GM23338 (cell line): ENCODE data around the gene CD5L. TPM values are rescaled to one million over a fixed set of nuclear protein-coding genes. Genes with fewer than 3 reads are reported as not detected.

Source experiments
- ATAC-seq: fragments of 200-7000 bp; cut with Tn5 transposase; 3 replicates; pipeline ENCODE4 v1.9.1; 2020
- DNase-seq: peaks from one replicate; pipeline ENCODE4 v3.0.0-alpha.2; 2015; ENCODE audit warnings: low spot score
- H2AFZ ChIP-seq: fragments of 200-600 bp; sonication (generic); 2 replicates; pipeline ENCODE4 v1.8.0; 2016; ENCODE audit warnings: antibody characterized with exemption, mild to moderate bottlenecking, moderate library complexity
- H3F3A ChIP-seq: fragments of 200-600 bp; sonication (generic); replicated peaks from 2 replicates; pipeline ENCODE4 v1.8.0; 2017; ENCODE audit warnings: antibody characterized with exemption, mixed run types, low read depth
- H3K27ac ChIP-seq: fragments of 200-600 bp; sonication (generic); 2 replicates; pipeline ENCODE4 v1.6.1; 2016; ENCODE audit warnings: low read depth
- H3K27me3 ChIP-seq: fragments of 200-600 bp; sonication (generic); 2 replicates; pipeline ENCODE4 v1.8.0; 2016; ENCODE audit warnings: mild to moderate bottlenecking, mixed run types, moderate library complexity; ENCODE audit not compliant: insufficient read depth
- H3K36me3 ChIP-seq: fragments of 200-600 bp; sonication (generic); 2 replicates; pipeline ENCODE4 v1.8.0; 2016; ENCODE audit warnings: mild to moderate bottlenecking; ENCODE audit not compliant: insufficient read depth
- H3K4me1 ChIP-seq: fragments of 200-600 bp; sonication (generic); 2 replicates; pipeline ENCODE4 v1.8.0; 2016; ENCODE audit warnings: mild to moderate bottlenecking, moderate library complexity; ENCODE audit not compliant: insufficient read depth
- H3K4me2 ChIP-seq: fragments of 200-600 bp; sonication (generic); 2 replicates; pipeline ENCODE4 v1.7.1; 2017; ENCODE audit warnings: mixed run types
- H3K4me3 ChIP-seq: fragments of 200-600 bp; sonication (generic); 2 replicates; pipeline ENCODE4 v1.6.1; 2016; ENCODE audit warnings: mixed run types
- H3K79me2 ChIP-seq: fragments of 200-600 bp; sonication (generic); replicated peaks from 2 replicates; pipeline ENCODE4 v1.8.0; 2017; ENCODE audit warnings: mild to moderate bottlenecking; ENCODE audit not compliant: insufficient read depth
- H3K9me2 ChIP-seq: fragments of 200-600 bp; sonication (generic); 2 replicates; pipeline ENCODE4 v1.8.0; 2017; ENCODE audit not compliant: insufficient read depth
- H4K20me1 ChIP-seq: fragments of 200-600 bp; sonication (generic); replicated peaks from 2 replicates; pipeline ENCODE4 v1.8.0; 2017; ENCODE audit warnings: mild to moderate bottlenecking; ENCODE audit not compliant: insufficient read depth
- H3K27ac Mint-ChIP-seq: 2 replicates; pipeline ENCODE4 v1.8.0; 2020; ENCODE audit warnings: inconsistent platforms, mild to moderate bottlenecking, moderate library complexity, mixed read lengths
- H3K27me3 Mint-ChIP-seq: 3 replicates; pipeline ENCODE4 v1.8.0; 2022; ENCODE audit warnings: low read depth, mild to moderate bottlenecking, moderate library complexity, mixed read lengths, inconsistent platforms; ENCODE audit not compliant: insufficient read depth, poor library complexity
- H3K36me3 Mint-ChIP-seq: 3 replicates; pipeline ENCODE4 v1.8.0; 2021; ENCODE audit warnings: low read depth, mild to moderate bottlenecking, inconsistent platforms, moderate library complexity, mixed read lengths
- H3K4me1 Mint-ChIP-seq: 3 replicates; pipeline ENCODE4 v1.8.0; 2020; ENCODE audit warnings: mild to moderate bottlenecking, inconsistent platforms, mixed read lengths
- H3K4me3 Mint-ChIP-seq: 3 replicates; pipeline ENCODE4 v1.8.0; 2021; ENCODE audit warnings: moderate library complexity, mild to moderate bottlenecking, inconsistent platforms, mixed read lengths
- H3K9me3 Mint-ChIP-seq: 3 replicates; pipeline ENCODE4 v1.8.0; 2020; ENCODE audit warnings: moderate library complexity, mild to moderate bottlenecking, inconsistent platforms, mixed read lengths
- CREB1 ChIP-seq: fragments of 250-450 bp; sonication (Bioruptor Pico); IDR thresholded peaks from 2 replicates; pipeline ENCODE4 v1.5.0; 2020; ENCODE audit warnings: low read depth, mild to moderate bottlenecking, moderate library complexity
- ETS1 ChIP-seq: IDR thresholded peaks from 2 replicates; pipeline ENCODE4 v1.6.1; 2016; ENCODE audit warnings: antibody characterized with exemption
- EZH2 ChIP-seq: fragments of 200-600 bp; sonication (generic); IDR thresholded peaks from one replicate; pipeline ENCODE4 v1.8.0; 2017; ENCODE audit warnings: antibody characterized with exemption, mild to moderate bottlenecking, low read depth; ENCODE audit not compliant: unreplicated experiment
- JUNB ChIP-seq: IDR thresholded peaks from one replicate; pipeline ENCODE4 v1.6.1; 2016; ENCODE audit warnings: antibody characterized with exemption; ENCODE audit not compliant: unreplicated experiment
- STAT1 ChIP-seq: IDR thresholded peaks from one replicate; pipeline ENCODE4 v1.6.1; 2016; ENCODE audit warnings: antibody characterized with exemption; ENCODE audit not compliant: unreplicated experiment
- ZNF114 ChIP-seq: fragments of 250-450 bp; sonication (Bioruptor Pico); IDR thresholded peaks from 2 replicates; pipeline ENCODE4 v1.5.0; 2020; ENCODE audit warnings: mild to moderate bottlenecking, moderate library complexity
- ZNF331 ChIP-seq: fragments of 250-450 bp; sonication (Bioruptor Pico); IDR thresholded peaks from 2 replicates; pipeline ENCODE4 v1.5.0; 2020; ENCODE audit warnings: low read depth, mild to moderate bottlenecking, moderate library complexity
- polyA plus RNA-seq: library from polyadenylated mRNA; unstranded; fragments of >200 nt; fragmentation: Nextera tagmentation; extraction: Ambion mirVana; gene quantifications from 2 replicates; pipeline ENCODE4 v1.2.1, GENCODE V29; 2016
- total RNA-seq: library from RNA; depleted of rRNA; stranded (reverse); fragments of >200 nt; shearing (Covaris generic); gene quantifications from 2 replicates; pipeline ENCODE4 v1.2.3, GENCODE V29; 2014
- TF ChIP-seq, protein P1 (sequence below), 2 experiments: fragments of 200-600 bp in 1 of 2; sonication (generic) in 1 of 2; conservative IDR thresholded peaks; 2 replicates each; pipeline versions ENCODE4 v1.5.1 to v1.6.1; 2016 to 2017; ENCODE audit warnings: antibody characterized with exemption in 2 of 2, low read depth in 2 of 2, mild to moderate bottlenecking in 2 of 2, moderate library complexity in 1 of 2
- TF ChIP-seq, protein P2 (sequence below): IDR thresholded peaks from one replicate; pipeline ENCODE4 v1.6.1; 2018; ENCODE audit warnings: antibody characterized with exemption; ENCODE audit not compliant: unreplicated experiment

Gene CD5L
- total and polyA plus RNA-seq, 2 experiments from 2014 or later = not detected

DNA sequence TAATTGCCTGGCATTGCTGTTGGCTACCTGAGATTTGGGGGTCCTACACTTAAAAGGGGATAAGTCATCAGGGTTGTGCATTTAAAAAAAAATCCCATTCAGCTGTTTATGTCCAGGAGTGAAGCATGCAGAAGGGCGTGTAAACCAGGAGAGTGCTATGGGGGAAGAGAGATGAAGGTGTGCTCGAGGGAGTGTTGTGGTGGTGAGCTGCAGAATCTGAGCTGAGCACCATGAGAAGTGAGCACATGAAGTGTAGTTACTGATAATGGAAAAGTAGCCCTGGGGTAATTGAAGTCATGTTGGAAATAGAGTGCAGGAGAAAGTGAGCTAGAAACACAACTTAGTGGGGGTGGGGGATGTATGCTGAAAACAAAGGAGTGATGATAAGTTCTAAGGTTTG, 22.4 kb downstream of the CD5L start:
- H3K36me3 Mint-ChIP-seq = no peaks in the 10 kb centered on the region
- no peak for ATAC-seq
- no peak overlapping the region for H3K27ac Mint-ChIP-seq
- no peaks in the 10 kb centered on the region for H3F3A ChIP-seq
- H3K4me2 ChIP-seq = no peak overlapping the region
- H2AFZ ChIP-seq = no peak overlapping the region
- no peaks in the 10 kb centered on the region for H3K27me3 ChIP-seq
- H3K27ac ChIP-seq = no peak overlapping the region
- no peaks in the 10 kb centered on the region for H4K20me1 ChIP-seq
- H3K4me3 Mint-ChIP-seq = no peak overlapping the region
- no peaks in the 10 kb centered on the region for H3K36me3 ChIP-seq
- H3K27me3 Mint-ChIP-seq = no peaks in the 10 kb centered on the region
- no peaks in the 10 kb centered on the region for H3K4me1 ChIP-seq
- DNase-seq = no peak
- H3K79me2 ChIP-seq = no peaks in the 10 kb centered on the region
- TF ChIP-seq ZNF114 (CRISPR knock-in tag) (no peak), JUNB (no peak), ETS1 (no peak), ZNF331 (no peak), EZH2 (no peak)
- H3K9me3 Mint-ChIP-seq = no peaks in the 10 kb centered on the region
- H3K9me2 ChIP-seq = 0 out of 2 replicates have a peak, but pooled peaks cover 5% of the 10 kb centered on the region
- no peak overlapping the region for H3K4me3 ChIP-seq
- no peaks in the 10 kb centered on the region for H3K4me1 Mint-ChIP-seq

- no peak overlapping the region for H3K27ac Mint-ChIP-seq
- H3K27ac ChIP-seq = no peak overlapping the region
- no peak overlapping the region for H2AFZ ChIP-seq
- no peaks in the 10 kb centered on the region for H3K27me3 ChIP-seq
- no peak overlapping the region for H3K4me3 Mint-ChIP-seq
- H4K20me1 ChIP-seq = no peaks in the 10 kb centered on the region
- no peaks in the 10 kb centered on the region for H3K79me2 ChIP-seq
- no peaks in the 10 kb centered on the region for H3K36me3 Mint-ChIP-seq
- no peaks in the 10 kb centered on the region for H3F3A ChIP-seq
- no peaks in the 10 kb centered on the region for H3K36me3 ChIP-seq
- peaks cover 1% of the 10 kb centered on the region for H3K27me3 Mint-ChIP-seq
- DNase-seq = no peak
- no peak for ATAC-seq
- no peaks in the 10 kb centered on the region for H3K4me1 ChIP-seq
- H3K4me3 ChIP-seq = no peak overlapping the region
- no peaks in the 10 kb centered on the region; the same call in 1 of the 2 replicates for H3K9me2 ChIP-seq
- H3K9me3 Mint-ChIP-seq = peaks cover 6% of the 10 kb centered on the region; the same call in 2 of the 3 replicates
- H3K4me1 Mint-ChIP-seq = no peaks in the 10 kb centered on the region
- H3K4me2 ChIP-seq = no peak overlapping the region
- TF ChIP-seq, protein P1, sequence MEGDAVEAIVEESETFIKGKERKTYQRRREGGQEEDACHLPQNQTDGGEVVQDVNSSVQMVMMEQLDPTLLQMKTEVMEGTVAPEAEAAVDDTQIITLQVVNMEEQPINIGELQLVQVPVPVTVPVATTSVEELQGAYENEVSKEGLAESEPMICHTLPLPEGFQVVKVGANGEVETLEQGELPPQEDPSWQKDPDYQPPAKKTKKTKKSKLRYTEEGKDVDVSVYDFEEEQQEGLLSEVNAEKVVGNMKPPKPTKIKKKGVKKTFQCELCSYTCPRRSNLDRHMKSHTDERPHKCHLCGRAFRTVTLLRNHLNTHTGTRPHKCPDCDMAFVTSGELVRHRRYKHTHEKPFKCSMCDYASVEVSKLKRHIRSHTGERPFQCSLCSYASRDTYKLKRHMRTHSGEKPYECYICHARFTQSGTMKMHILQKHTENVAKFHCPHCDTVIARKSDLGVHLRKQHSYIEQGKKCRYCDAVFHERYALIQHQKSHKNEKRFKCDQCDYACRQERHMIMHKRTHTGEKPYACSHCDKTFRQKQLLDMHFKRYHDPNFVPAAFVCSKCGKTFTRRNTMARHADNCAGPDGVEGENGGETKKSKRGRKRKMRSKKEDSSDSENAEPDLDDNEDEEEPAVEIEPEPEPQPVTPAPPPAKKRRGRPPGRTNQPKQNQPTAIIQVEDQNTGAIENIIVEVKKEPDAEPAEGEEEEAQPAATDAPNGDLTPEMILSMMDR (conservative IDR thresholded peaks at IDR 0.05; ENCODE audit: low read depth in 2 of 2) = no peak
- TF ChIP-seq EZH2 = no peak
- TF ChIP-seq JUNB = no peak
- TF ChIP-seq, protein P2, sequence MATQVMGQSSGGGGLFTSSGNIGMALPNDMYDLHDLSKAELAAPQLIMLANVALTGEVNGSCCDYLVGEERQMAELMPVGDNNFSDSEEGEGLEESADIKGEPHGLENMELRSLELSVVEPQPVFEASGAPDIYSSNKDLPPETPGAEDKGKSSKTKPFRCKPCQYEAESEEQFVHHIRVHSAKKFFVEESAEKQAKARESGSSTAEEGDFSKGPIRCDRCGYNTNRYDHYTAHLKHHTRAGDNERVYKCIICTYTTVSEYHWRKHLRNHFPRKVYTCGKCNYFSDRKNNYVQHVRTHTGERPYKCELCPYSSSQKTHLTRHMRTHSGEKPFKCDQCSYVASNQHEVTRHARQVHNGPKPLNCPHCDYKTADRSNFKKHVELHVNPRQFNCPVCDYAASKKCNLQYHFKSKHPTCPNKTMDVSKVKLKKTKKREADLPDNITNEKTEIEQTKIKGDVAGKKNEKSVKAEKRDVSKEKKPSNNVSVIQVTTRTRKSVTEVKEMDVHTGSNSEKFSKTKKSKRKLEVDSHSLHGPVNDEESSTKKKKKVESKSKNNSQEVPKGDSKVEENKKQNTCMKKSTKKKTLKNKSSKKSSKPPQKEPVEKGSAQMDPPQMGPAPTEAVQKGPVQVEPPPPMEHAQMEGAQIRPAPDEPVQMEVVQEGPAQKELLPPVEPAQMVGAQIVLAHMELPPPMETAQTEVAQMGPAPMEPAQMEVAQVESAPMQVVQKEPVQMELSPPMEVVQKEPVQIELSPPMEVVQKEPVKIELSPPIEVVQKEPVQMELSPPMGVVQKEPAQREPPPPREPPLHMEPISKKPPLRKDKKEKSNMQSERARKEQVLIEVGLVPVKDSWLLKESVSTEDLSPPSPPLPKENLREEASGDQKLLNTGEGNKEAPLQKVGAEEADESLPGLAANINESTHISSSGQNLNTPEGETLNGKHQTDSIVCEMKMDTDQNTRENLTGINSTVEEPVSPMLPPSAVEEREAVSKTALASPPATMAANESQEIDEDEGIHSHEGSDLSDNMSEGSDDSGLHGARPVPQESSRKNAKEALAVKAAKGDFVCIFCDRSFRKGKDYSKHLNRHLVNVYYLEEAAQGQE = no peak
- no peak for TF ChIP-seq CREB1 (CRISPR knock-in tag)
- TF ChIP-seq ETS1 = no peak
- no peak for TF ChIP-seq STAT1
These were observed 28.3 kb downstream of the CD5L start for GRCh38 chr1:157813269-157813668.
